HuH-7 (cell line): ENCODE measurements around the gene ANKS1B.

Experiments used
- DNase-seq: peaks from one replicate; pipeline ENCODE4 v3.0.0; 2011; ENCODE audit warnings: low spot score

ANKS1B gene

GRCh38 chr12:99959549-99960170 lies 25.1 kb downstream of the ANKS1B start:
- DNase-seq, result peak; percentile 25

- DNase-seq, result no peak
Measured at GRCh38 chr12:99957866-99958466, 26.8 kb downstream of the ANKS1B start.

- no peak for DNase-seq
Measured at GRCh38 chr12:99954724-99955123, 30.0 kb downstream of the ANKS1B start.

GRCh38 chr12:99948370-99948769 lies 36.4 kb downstream of the ANKS1B start:
- DNase-seq, result no peak

- no peak for DNase-seq
Measured at GRCh38 chr12:99946131-99946530, 38.6 kb downstream of the ANKS1B start.

- DNase-seq, result no peak
Measured at GRCh38 chr12:99935608-99936007, 49.1 kb downstream of the ANKS1B start.

GRCh38 chr12:99926511-99927169 lies 58.1 kb downstream of the ANKS1B start:
- DNase-seq, result no peak

GRCh38 chr12:99920353-99920960 lies 64.3 kb downstream of the ANKS1B start:
- DNase-seq, result no peak

GRCh38 chr12:99917711-99918402 lies 66.9 kb downstream of the ANKS1B start:
- DNase-seq, result no peak

- DNase-seq, result no peak
Measured at GRCh38 chr12:99916555-99916954, 68.2 kb downstream of the ANKS1B start.

GRCh38 chr12:99915251-99916082 lies 69.3 kb downstream of the ANKS1B start:
- DNase-seq, result no peak

GRCh38 chr12:99914206-99914605 lies 70.5 kb downstream of the ANKS1B start:
- peak; percentile 13 for DNase-seq

GRCh38 chr12:99911967-99912366 lies 72.8 kb downstream of the ANKS1B start:
- DNase-seq, result no peak

GRCh38 chr12:99911081-99911480 lies 73.7 kb downstream of the ANKS1B start:
- DNase-seq, result no peak

- DNase-seq, result no peak
Measured at GRCh38 chr12:99910342-99910741, 74.4 kb downstream of the ANKS1B start.

- DNase-seq, result no peak
Measured at GRCh38 chr12:99906786-99907579, 77.8 kb downstream of the ANKS1B start.

GRCh38 chr12:99901181-99901580 lies 83.6 kb downstream of the ANKS1B start:
- DNase-seq, result no peak

GRCh38 chr12:99898645-99899044 lies 86.1 kb downstream of the ANKS1B start:
- DNase-seq, result no peak

GRCh38 chr12:99879439-99879838 lies 105.3 kb downstream of the ANKS1B start:
- DNase-seq, result no peak

GRCh38 chr12:99875081-99875480 lies 109.7 kb downstream of the ANKS1B start:
- DNase-seq, result no peak

GRCh38 chr12:99870085-99870484 lies 114.7 kb downstream of the ANKS1B start:
- DNase-seq, result no peak
